ENCODE measurements around the gene POLR2A. TPM values are rescaled to one million over a fixed set of nuclear protein-coding genes. Genes with fewer than 3 reads are reported as not detected.
A peak's percentile ranks its signal among the peaks of the same experiment; 100 is the strongest.

POLR2A gene
- total and polyA plus RNA-seq, 2 of the 4 experiments (the other 2 are of a cell fraction): 54.0 to 56.6 TPM

DNA sequence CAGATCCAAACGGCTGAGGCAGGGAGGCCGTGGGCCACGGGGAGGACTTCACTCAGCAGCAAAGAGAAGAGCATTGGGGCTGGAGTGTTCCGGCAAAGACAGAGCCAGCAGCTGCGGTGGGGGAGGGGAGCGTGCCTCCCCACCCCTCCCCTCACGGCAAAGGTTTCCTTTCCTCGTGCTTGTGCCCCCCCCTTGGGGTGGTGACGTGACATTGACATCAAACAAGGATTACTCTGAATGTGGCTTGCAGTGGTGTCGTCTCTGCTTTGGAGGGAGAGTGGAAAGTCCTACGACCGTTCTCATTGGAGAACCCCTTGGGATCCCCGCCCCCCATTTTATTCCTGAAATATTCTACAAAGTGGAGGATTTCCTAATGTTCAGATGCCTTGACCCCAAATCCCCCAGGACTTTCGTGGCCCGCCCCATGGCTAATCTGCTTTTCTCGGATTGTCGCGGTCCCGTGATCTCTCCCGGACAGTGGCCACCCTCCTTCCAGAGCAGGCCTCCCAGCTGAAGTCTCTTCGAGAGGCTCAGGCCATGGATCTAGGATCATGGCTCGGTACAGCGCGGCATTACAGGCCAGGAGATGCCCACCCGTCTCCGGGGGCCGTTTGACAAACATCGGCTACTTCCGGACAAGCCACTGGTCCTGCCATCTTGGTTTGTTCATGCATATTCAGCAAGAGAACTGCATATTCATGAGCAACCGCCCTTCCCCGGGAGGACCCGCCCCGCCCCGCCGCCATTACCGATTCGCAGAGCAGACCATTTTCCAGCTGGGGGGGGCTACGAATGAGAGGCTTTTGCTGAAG is 705 bp upstream of the POLR2A start:
- in situ Hi-C loops (cut with MboI; ENCODE audit: low sequenced_read_pairs): no loop called here
- H3K4me1 ChIP-seq (ENCODE audit: control insufficient read depth, insufficient read depth, low read length): peaks cover 13% of the 10 kb centered on the region
- POLR2A ChIA-PET (ENCODE audit: unreplicated experiment): interaction anchor here (0.6 kb wide), 2 partner anchors 130 to 133 kb away, joined by 3 read pairs; no protein-coding TSS in a partner anchor
- peak; percentile 49; the same call in 1 of the 2 replicates for TF ChIP-seq BHLHE40 (IDR thresholded peaks at IDR 0.05; ENCODE audit: low read depth, low read length)
- TF ChIP-seq RFX5 (IDR thresholded peaks at IDR 0.05; ENCODE audit: low read depth, low read length): no peak
- no peak for TF ChIP-seq FOS (IDR thresholded peaks at IDR 0.05; ENCODE audit: low read depth, low read length)
- TF ChIP-seq, protein P1, sequence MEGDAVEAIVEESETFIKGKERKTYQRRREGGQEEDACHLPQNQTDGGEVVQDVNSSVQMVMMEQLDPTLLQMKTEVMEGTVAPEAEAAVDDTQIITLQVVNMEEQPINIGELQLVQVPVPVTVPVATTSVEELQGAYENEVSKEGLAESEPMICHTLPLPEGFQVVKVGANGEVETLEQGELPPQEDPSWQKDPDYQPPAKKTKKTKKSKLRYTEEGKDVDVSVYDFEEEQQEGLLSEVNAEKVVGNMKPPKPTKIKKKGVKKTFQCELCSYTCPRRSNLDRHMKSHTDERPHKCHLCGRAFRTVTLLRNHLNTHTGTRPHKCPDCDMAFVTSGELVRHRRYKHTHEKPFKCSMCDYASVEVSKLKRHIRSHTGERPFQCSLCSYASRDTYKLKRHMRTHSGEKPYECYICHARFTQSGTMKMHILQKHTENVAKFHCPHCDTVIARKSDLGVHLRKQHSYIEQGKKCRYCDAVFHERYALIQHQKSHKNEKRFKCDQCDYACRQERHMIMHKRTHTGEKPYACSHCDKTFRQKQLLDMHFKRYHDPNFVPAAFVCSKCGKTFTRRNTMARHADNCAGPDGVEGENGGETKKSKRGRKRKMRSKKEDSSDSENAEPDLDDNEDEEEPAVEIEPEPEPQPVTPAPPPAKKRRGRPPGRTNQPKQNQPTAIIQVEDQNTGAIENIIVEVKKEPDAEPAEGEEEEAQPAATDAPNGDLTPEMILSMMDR (conservative IDR thresholded peaks at IDR 0.05; ENCODE audit: low read depth, low read length): no peak
- TF ChIP-seq, protein P2, sequence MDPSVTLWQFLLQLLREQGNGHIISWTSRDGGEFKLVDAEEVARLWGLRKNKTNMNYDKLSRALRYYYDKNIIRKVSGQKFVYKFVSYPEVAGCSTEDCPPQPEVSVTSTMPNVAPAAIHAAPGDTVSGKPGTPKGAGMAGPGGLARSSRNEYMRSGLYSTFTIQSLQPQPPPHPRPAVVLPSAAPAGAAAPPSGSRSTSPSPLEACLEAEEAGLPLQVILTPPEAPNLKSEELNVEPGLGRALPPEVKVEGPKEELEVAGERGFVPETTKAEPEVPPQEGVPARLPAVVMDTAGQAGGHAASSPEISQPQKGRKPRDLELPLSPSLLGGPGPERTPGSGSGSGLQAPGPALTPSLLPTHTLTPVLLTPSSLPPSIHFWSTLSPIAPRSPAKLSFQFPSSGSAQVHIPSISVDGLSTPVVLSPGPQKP (IDR thresholded peaks at IDR 0.05; ENCODE audit: borderline replicate concordance, low read depth, low read length): no peak
- TF ChIP-seq RAD21 (IDR thresholded peaks at IDR 0.05; ENCODE audit: low read length): peak; percentile 0; the same call in 1 of the 2 replicates
- no peak for TF ChIP-seq SMC3 (IDR thresholded peaks at IDR 0.05; ENCODE audit: low read depth, low read length)
- TF ChIP-seq CHD1 (IDR thresholded peaks at IDR 0.05; ENCODE audit: low read depth, low read length): peak; percentile 96
- TF ChIP-seq NFE2L2 (IDR thresholded peaks at IDR 0.05; ENCODE audit: low read depth, low read length): no peak
- 0 out of 2 replicates have a peak, but pooled peaks have one; percentile 14 for TF ChIP-seq MXI1 (IDR thresholded peaks at IDR 0.05; ENCODE audit: borderline replicate concordance, low read depth, low read length)
- TF ChIP-seq MAFK (IDR thresholded peaks at IDR 0.05; ENCODE audit: low read depth, low read length): no peak
- TF ChIP-seq, protein P3, sequence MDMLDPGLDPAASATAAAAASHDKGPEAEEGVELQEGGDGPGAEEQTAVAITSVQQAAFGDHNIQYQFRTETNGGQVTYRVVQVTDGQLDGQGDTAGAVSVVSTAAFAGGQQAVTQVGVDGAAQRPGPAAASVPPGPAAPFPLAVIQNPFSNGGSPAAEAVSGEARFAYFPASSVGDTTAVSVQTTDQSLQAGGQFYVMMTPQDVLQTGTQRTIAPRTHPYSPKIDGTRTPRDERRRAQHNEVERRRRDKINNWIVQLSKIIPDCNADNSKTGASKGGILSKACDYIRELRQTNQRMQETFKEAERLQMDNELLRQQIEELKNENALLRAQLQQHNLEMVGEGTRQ (IDR thresholded peaks at IDR 0.05; ENCODE audit: low read depth, low read length): peak; percentile 23; the same call in 1 of the 2 replicates
- TF ChIP-seq POLR2A (IDR thresholded peaks at IDR 0.05; ENCODE audit: low read depth, low read length): no peak; the same call in 1 of the 2 replicates
- TF ChIP-seq CEBPB (IDR thresholded peaks at IDR 0.05; ENCODE audit: low read depth, low read length): no peak

More for the DNA sequence above, 705 bp upstream of the POLR2A start:
- TSS peak; percentile 70 for BruUV-seq (replicated peaks)
- no peaks in the 10 kb centered on the region for H3K36me3 ChIP-seq (ENCODE audit: control insufficient read depth, insufficient read depth, low read length)
- H3K27ac ChIP-seq (ENCODE audit: insufficient read depth, low read length): peak overlapping the region; percentile 99
- H3K9ac ChIP-seq (ENCODE audit: low read depth, low read length): peak overlapping the region; percentile 98
- peak overlapping the region; percentile 100 for H2BK120ac ChIP-seq (ENCODE audit: low read depth, low read length)
- H4K20me1 ChIP-seq (ENCODE audit: insufficient read depth, low read length): peaks cover 36% of the 10 kb centered on the region
- no peaks in the 10 kb centered on the region for H3K9me3 ChIP-seq (ENCODE audit: control insufficient read depth, insufficient read depth, low read length)
- CTCF ChIA-PET: no interaction called here
- peak overlapping the region; percentile 100 for H3K4ac ChIP-seq (ENCODE audit: low read depth, low read length)
- peak overlapping the region; percentile 100 for H4K91ac ChIP-seq (ENCODE audit: insufficient read depth, low read depth, low read length)
- peak overlapping the region; percentile 73 for H3K4me3 ChIP-seq (ENCODE audit: insufficient read depth, low read depth, low read length)
- H4K5ac ChIP-seq (ENCODE audit: low read depth, low read length): peak overlapping the region; percentile 98
- peak overlapping the region; percentile 100 for H3K23ac ChIP-seq (ENCODE audit: low read depth, low read length)
- H2AK9ac ChIP-seq (replicated peaks; ENCODE audit: low read depth, low read length, poor library complexity): peak overlapping the region; percentile 100
- peak overlapping the region; percentile 98 for H3K18ac ChIP-seq (ENCODE audit: low read depth, low read length)
- peak overlapping the region; percentile 100 for H3K56ac ChIP-seq (ENCODE audit: extremely low read depth, insufficient read depth, low read length)
- H3K9me1 ChIP-seq (ENCODE audit: insufficient read depth, low read length): peaks cover 3% of the 10 kb centered on the region; the same call in 1 of the 2 replicates
- no peaks in the 10 kb centered on the region for H3K27me3 ChIP-seq (ENCODE audit: control insufficient read depth, insufficient read depth, low read length)
- intact Hi-C loops (cut with micrococcal nuclease) (loop anchor here (1.0 to 5.0 kb wide), 3 partner anchors 78 to 204 kb away; partner anchors contain the start of genes SENP3, TMEM256, TP53 and WRAP53), dilution Hi-C loops (cut with HindIII; ENCODE audit: low sequenced_read_pairs, unreplicated experiment) (no loop called here)
- H4K8ac ChIP-seq (ENCODE audit: low read depth in 2 of 2, low read length in 2 of 2): peak overlapping the region; percentile 91 to 99
- H3K14ac ChIP-seq (replicated peaks; ENCODE audit: low read depth, low read length): peak overlapping the region; percentile 100
- peak overlapping the region; percentile 97 for H2AFZ ChIP-seq (replicated peaks; ENCODE audit: low read length, poor library complexity)
- peak overlapping the region; percentile 98 for H2AK5ac ChIP-seq (ENCODE audit: low read depth, low read length)
- DNase-seq: peak; percentile 93
- WGBS, 2 experiments (ENCODE audit: extremely low coverage in 2 of 2, insufficient read length in 1 of 2): 0% methylated on average over 19 of the region's 38 CpGs; no CpG with 5 or more reads in 1 of the 2 experiments
- peak overlapping the region; percentile 93 for H3K4me2 ChIP-seq (ENCODE audit: low read depth, low read length)
- peak; percentile 63 for ATAC-seq (ENCODE audit: low read depth)
- peak overlapping the region; percentile 98 for H2BK20ac ChIP-seq (ENCODE audit: low read depth, low read length)
- H2BK5ac ChIP-seq (ENCODE audit: low read depth, low read length, poor library complexity, severe bottlenecking): peak overlapping the region; percentile 100
- H3K79me1 ChIP-seq (ENCODE audit: low read depth in 1 of 2, low read length in 2 of 2): peaks cover 5 to 61% of the 10 kb centered on the region in 2 experiments; a peak in 3 of 4 replicates
- peak overlapping the region; percentile 100 for H2BK15ac ChIP-seq (ENCODE audit: low read depth, low read length)
